SK-N-SH (cell line): Measurements from ENCODE around the gene WWC1.
A peak's percentile ranks its signal among the peaks of the same experiment; 100 is the strongest.

Experiments
- CTCF ChIP-seq: fragments of 200-600 bp; sonication (generic); IDR thresholded peaks from 2 replicates; pipeline ENCODE4 v1.6.1; 2017; ENCODE audit warnings: antibody characterized with exemption, mild to moderate bottlenecking, moderate library complexity
- MAX ChIP-seq: IDR thresholded peaks from 2 replicates; pipeline ENCODE4 v1.4.0; 2012; ENCODE audit warnings: low read depth

GRCh38 chr5:168404365-168404764, 112.9 kb downstream of the WWC1 start:
- TF ChIP-seq CTCF (no peak), MAX (peak; percentile 48)
